Left renal cortex interstitium (tissue), 4 donors: ENCODE data around the gene CDK5R2. TPM values are rescaled to one million over a fixed set of nuclear protein-coding genes. Genes with fewer than 3 reads are reported as not detected.

Experiments
- DNase-seq, 4 donors: peaks; one replicate each; pipeline ENCODE4 v3.0.0-alpha.2; 2013; ENCODE audit warnings: low read depth in 4 of 4, low spot score in 2 of 4, missing footprints in 1 of 4
- polyA plus RNA-seq, 4 donors: library from polyadenylated mRNA; unstranded; fragments of 120-200 nt; gene quantifications; one replicate each; pipeline ENCODE4 v1.2.1, GENCODE V29; 2013; ENCODE audit not compliant: insufficient read length in 4 of 4

Gene CDK5R2
- polyA plus RNA-seq, 4 donors = 0.06 to 0.13 TPM; not detected in 2

- DNase-seq = no peak
Observed at GRCh38 chr2:219001577-219002394, 42.3 kb downstream of the CDK5R2 start.

DNA sequence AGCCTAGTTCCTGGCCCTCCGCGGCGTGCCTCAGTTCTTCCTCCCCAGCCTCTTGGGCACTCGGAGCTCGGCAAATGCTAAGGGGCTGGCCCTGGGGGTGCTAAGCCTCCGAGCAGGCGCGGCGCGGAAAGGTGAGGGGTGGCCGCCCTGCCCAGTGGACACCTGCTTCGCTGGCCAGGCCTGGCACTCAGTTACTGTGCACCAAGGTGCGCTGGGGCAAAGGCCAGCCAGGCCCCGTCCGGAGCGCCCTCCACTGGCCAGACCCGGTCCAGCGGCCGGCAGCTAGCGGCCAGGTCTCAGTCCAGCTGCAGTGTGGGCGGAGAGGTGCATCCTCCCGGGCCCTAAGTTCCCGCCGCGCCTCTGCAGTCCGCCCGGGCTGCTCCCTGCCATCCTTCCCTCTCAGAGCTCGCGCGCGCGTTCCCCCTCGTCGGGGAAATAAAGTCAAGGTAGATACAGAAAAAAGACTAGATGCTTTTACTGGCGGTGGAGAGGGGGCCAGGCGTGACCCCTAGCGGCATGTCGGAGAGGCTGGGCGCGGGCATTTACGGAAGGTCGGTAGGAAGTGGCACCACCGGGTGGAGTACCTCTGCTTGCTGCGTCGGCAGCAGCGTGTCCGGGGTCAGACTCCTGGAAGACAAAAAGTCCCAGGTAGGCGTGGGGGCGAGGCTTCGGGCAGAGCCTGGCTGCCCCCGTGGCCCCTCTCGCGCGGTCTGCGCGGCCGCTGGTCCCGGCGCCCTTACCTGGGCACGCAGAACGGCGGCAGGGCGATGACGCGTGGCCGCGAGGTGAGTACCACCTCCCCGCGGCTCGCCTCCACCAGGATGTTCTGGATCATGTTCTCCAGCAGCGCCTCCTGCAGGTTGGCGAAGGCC is 43.2 kb downstream of the CDK5R2 start:
- DNase-seq = no peak

GRCh38 chr2:219003267-219003634 is 43.8 kb downstream of the CDK5R2 start:
- no peak for DNase-seq

DNA sequence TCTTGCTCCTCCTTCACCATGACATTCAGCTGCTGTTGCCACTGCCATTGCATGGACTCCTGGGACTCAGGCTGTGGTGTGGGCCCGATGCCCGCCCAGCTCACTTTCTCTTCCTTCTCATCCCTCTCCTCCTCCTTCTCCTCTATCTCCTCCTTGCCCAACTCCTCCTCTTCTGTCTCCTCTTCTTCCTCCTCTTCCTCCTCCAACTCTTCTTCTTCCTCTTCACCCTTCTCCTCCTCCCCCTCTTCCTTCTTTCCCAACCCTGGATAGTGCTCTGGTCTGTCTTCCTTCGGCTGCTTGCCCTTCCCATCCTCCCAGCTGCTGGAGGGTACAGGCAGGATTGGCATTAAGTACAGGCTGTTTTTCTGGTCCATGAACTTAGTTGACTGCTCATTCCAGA is 44.5 kb downstream of the CDK5R2 start:
- DNase-seq = no peak

DNA sequence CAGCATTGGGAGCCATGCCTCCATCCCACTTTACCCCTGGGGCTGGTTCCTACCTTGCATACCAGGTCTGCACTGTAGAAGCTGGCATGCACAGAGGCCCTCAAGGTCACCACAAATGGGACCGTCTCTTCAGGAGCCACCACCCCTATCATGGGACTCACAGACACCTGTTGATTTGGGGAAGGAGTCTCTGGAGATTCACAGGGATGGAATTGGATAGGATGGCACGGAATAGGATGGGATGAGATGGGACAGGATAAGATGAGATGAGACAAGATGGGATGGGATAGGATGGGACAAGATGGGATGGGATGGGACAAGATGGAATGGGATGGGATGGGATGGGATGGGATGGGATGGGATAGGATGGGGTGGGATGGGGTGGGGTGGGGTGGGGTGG is 49.8 kb downstream of the CDK5R2 start:
- no peak for DNase-seq

DNA sequence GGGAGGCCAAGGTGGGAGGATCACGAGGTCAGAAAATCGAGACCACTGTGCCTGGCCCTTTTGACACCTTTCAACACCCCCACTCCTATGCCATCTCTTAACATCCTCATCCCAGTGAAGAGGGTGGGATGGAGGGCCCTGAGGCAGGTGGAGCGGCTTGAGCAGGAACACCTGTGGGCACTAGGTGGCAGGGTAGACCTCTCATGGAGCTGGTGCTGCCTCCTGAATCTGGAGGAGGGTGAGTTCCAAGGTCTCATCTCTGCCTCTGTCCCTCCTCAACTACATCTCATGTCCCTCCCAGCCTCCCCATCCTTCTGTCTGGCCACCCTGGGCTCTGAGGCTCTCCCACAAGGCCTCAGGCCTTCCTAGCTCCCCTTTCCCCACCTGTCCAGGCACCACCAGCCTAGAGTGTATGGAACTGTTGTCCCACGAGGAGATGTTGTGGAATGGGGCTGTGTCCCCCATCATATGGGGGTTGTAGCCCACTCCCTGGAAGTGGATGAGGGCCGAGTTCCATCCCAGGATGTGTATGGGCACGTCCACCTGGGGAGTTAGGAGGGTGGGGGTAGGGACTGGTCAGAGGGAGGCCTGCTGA is 50.8 kb downstream of the CDK5R2 start:
- no peak for DNase-seq

- DNase-seq = no peak
Observed at GRCh38 chr2:219010873-219011272, 51.4 kb downstream of the CDK5R2 start.

Other genes starting within 250 kb of the CDK5R2 start
- gene TTLL4, start 248.8 kb upstream of the CDK5R2 start, polyA plus RNA-seq = 10 to 100 TPM; 25.8 to 44.4 (median 34.3) TPM
- 10 to 100 TPM; 44.2 to 57.0 (median 51.7) TPM for gene CYP27A1, start 177.5 kb upstream of the CDK5R2 start, polyA plus RNA-seq
- gene PRKAG3, start 127.9 kb upstream of the CDK5R2 start, polyA plus RNA-seq = under 1 TPM in 2 of 4 donors, not detected in 2; 0.07 to 0.17 TPM
- under 1 TPM; 0.13 to 0.57 (median 0.41) TPM for gene WNT6, start 99.9 kb upstream of the CDK5R2 start, polyA plus RNA-seq
- gene WNT10A, start 78.8 kb upstream of the CDK5R2 start, polyA plus RNA-seq = 1 to 10 TPM in 3 of 4 donors, under 1 TPM in 1; 0.98 to 1.2 (median 1.1) TPM
- under 1 TPM in 1 of 4 donors, not detected in 3; 0.13 TPM for gene FEV, start 25.5 kb downstream of the CDK5R2 start, polyA plus RNA-seq
- gene CRYBA2, start 33.8 kb downstream of the CDK5R2 start, polyA plus RNA-seq = not detected
- gene CFAP65, start 81.8 kb downstream of the CDK5R2 start, polyA plus RNA-seq = under 1 TPM; 0.24 to 0.73 (median 0.34) TPM
- 1 to 10 TPM; 1.7 to 2.7 (median 1.8) TPM for gene IHH, start 101.3 kb downstream of the CDK5R2 start, polyA plus RNA-seq
- 10 to 100 TPM; 17.5 to 20.3 (median 19.8) TPM for gene NHEJ1, start 201.1 kb downstream of the CDK5R2 start, polyA plus RNA-seq
- 10 to 100 TPM; 10.8 to 30.1 (median 20.6) TPM for gene SLC23A3, start 210.4 kb downstream of the CDK5R2 start, polyA plus RNA-seq
- gene CNPPD1, start 217.3 kb downstream of the CDK5R2 start, polyA plus RNA-seq = 10 to 100 TPM; 61.9 to 75.0 (median 65.2) TPM
- 100 to 1,000 TPM; 106 to 125 (median 120) TPM for gene RETREG2, start 218.6 kb downstream of the CDK5R2 start, polyA plus RNA-seq
- 10 to 100 TPM; 34.0 to 51.5 (median 43.8) TPM for gene ZFAND2B, start 247.1 kb downstream of the CDK5R2 start, polyA plus RNA-seq